ENCODE measurements around the gene SETBP1.

The SETBP1 gene

DNA sequence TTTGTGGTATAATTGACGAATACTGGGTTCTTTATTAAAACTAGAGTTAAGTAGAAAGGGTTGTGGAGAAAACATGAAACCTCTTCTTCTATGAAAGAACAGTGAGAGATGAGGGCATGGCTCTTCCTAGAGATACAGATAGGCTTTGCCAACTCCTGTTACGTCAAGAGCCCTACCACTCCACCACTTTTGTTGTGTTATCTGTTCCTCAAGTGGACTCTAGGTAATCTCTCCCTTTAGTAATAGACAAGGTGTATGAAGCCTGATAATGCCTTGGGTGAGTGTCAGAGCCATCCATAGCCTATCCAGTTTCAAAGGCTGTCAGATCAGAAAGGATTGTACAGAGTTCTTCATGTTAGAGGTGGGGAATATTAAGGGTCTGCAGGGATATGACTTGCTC, 176.4 kb downstream of the SETBP1 start:
- Histone ChIP-seq H3K4me3 (ENCODE audit: low read length) (no peak overlapping the region), H3K4me1 (ENCODE audit: control insufficient read depth, low read depth, low read length) (no peaks in the 10 kb centered on the region), H3K36me3 (ENCODE audit: control insufficient read depth, low read depth, low read length) (no peaks in the 10 kb centered on the region), H3K27ac (ENCODE audit: low read length) (no peak overlapping the region), H3K27me3 (ENCODE audit: control insufficient read depth, insufficient read depth, low read length) (no peaks in the 10 kb centered on the region), H3K9me3 (ENCODE audit: control insufficient read depth, low read depth, low read length) (no peaks in the 10 kb centered on the region), H3K9ac (ENCODE audit: low read length) (no peak overlapping the region)

DNA sequence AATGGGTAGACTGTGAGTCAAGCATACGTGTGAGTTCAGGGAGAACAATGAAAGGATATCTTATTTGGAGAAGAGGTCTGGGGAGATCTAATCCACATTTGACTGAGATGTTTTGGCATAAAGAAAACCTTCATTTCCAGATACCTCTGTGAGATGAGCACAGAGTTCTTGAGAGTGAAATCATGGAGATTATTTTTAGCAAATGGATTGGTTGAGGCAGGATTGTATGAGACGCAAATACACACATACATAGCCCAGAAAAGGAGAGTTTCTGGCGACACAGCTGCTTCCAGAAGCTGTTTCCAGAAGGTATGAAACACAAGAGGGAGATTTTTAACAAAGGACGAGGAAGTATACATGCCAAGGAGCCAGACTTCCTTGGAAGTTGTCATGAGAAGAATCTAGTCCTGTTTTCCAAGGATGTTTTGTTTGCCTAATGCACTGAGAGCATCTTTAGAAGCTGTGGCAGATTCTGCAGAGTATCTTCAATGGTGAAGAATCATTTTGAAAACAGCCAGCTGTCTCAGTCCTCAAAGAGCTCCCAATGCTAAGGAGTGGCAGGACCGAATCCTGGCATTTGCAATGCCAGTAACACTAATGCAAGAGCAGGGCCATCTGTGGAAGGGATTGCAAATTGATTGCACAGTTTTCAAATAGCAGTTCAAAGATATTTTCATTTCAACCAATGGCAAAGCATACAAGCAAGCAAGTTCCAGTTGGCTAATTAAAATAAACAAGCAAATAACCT, 177.2 kb downstream of the SETBP1 start:
- no peaks in the 10 kb centered on the region for H3K4me1 ChIP-seq (ENCODE audit: control insufficient read depth, low read depth, low read length)
- no peak overlapping the region for H3K27ac ChIP-seq (ENCODE audit: low read length)
- H3K9ac ChIP-seq (ENCODE audit: low read length), result no peak overlapping the region
- H3K27me3 ChIP-seq (ENCODE audit: control insufficient read depth, insufficient read depth, low read length), result no peaks in the 10 kb centered on the region
- H3K9me3 ChIP-seq (ENCODE audit: control insufficient read depth, low read depth, low read length), result no peaks in the 10 kb centered on the region
- no peak overlapping the region for H3K4me3 ChIP-seq (ENCODE audit: low read length)
- H3K36me3 ChIP-seq (ENCODE audit: control insufficient read depth, low read depth, low read length), result no peaks in the 10 kb centered on the region

DNA sequence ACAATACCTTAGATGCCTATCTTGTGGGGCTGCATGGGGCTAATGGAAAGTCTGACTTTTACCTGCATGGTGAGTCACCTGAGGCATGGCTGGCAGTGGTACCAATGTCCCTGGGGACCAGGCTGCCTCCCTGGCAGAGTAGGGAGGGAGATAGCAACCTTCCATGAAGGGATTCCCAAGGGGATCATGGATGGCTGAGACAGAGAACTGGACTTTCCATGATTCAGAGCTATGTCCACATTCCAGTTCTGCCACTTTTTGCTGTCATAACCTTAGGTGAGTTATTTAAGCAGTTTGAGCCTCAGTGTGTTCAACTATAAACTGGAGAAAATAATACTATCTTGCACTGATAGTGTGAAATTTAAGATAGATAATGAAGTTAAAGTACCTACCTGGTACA, 178.6 kb downstream of the SETBP1 start:
- no peaks in the 10 kb centered on the region for H3K27me3 ChIP-seq (ENCODE audit: control insufficient read depth, insufficient read depth, low read length)
- H3K36me3 ChIP-seq (ENCODE audit: control insufficient read depth, low read depth, low read length), result no peaks in the 10 kb centered on the region

DNA sequence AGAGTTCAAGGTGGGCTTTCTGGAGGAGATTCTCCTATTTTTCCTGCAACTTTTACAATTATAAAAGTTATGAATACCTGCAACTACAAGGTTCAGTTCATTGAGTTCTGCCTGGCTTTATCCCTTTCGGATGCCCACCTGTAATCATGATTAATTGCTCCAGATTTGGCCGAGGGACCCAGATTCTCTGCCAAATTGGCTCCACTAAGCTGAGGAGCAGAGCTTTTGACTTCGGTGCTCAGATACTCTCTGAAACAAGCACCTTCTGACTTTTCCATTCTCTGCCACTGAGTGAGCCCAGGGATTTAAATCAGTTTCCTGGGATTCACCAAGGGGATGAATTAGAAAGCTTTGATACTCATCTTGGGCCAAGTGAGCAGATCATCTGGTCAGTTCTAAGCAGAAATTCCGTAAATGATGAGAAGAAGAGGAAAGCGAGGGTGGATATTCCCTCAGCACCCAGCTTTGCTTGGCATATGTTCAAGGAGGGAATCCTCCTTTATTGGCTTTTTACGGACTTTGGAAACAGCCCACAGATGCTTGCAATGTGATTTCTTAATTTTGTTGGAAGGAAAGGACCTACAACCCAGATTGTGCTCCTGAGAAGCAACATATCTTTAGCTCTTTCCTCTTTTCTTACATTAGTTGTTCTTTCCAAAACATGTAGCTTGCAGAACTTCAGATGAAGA, 179.2 kb downstream of the SETBP1 start:
- H3K9me3 ChIP-seq (ENCODE audit: control insufficient read depth, low read depth, low read length), result no peaks in the 10 kb centered on the region
- H3K27ac ChIP-seq (ENCODE audit: low read length), result no peak overlapping the region
- no peaks in the 10 kb centered on the region for H3K27me3 ChIP-seq (ENCODE audit: control insufficient read depth, insufficient read depth, low read length)
- H3K4me1 ChIP-seq (ENCODE audit: control insufficient read depth, low read depth, low read length), result no peaks in the 10 kb centered on the region
- H3K36me3 ChIP-seq (ENCODE audit: control insufficient read depth, low read depth, low read length), result no peaks in the 10 kb centered on the region
- no peak overlapping the region for H3K9ac ChIP-seq (ENCODE audit: low read length)
- H3K4me3 ChIP-seq (ENCODE audit: low read length), result no peak overlapping the region

More for the DNA sequence above, 178.6 kb downstream of the SETBP1 start:
- Histone ChIP-seq H3K4me3 (ENCODE audit: low read length) (no peak overlapping the region), H3K4me1 (ENCODE audit: control insufficient read depth, low read depth, low read length) (no peaks in the 10 kb centered on the region), H3K27ac (ENCODE audit: low read length) (no peak overlapping the region), H3K9me3 (ENCODE audit: control insufficient read depth, low read depth, low read length) (no peaks in the 10 kb centered on the region), H3K9ac (ENCODE audit: low read length) (no peak overlapping the region)

- H3K36me3 ChIP-seq (ENCODE audit: control insufficient read depth, low read depth, low read length), result no peaks in the 10 kb centered on the region
- H3K9me3 ChIP-seq (ENCODE audit: control insufficient read depth, low read depth, low read length), result no peaks in the 10 kb centered on the region
- no peak overlapping the region for H3K27ac ChIP-seq (ENCODE audit: low read length)
- no peaks in the 10 kb centered on the region for H3K27me3 ChIP-seq (ENCODE audit: control insufficient read depth, insufficient read depth, low read length)
- H3K4me3 ChIP-seq (ENCODE audit: low read length), result no peak overlapping the region
- no peaks in the 10 kb centered on the region for H3K4me1 ChIP-seq (ENCODE audit: control insufficient read depth, low read depth, low read length)
- H3K9ac ChIP-seq (ENCODE audit: low read length), result no peak overlapping the region
Observed at GRCh38 chr18:44862112-44862511, 181.4 kb downstream of the SETBP1 start.

DNA sequence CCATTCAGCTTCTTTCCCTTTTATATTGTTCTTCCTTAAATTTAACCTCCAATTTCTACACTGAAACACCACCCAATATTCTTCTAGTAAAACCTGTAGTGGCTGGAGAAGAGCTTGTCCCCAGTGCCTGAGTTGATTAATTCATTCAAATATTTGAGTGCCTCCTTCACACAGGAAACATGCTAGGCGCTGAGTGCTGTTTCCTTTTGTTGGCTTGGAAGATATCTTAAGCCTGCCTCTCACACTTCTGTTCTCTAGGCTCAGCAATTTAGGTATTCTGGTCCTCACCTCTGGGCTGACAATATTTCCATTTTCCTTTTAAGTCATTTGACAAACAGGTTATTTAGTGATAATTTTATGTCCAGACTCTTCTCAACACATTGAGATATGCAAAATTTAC, 185.4 kb downstream of the SETBP1 start:
- Histone ChIP-seq H3K27ac (ENCODE audit: low read length) (no peak overlapping the region), H3K9ac (ENCODE audit: low read length) (no peak overlapping the region), H3K9me3 (ENCODE audit: control insufficient read depth, low read depth, low read length) (no peaks in the 10 kb centered on the region), H3K27me3 (ENCODE audit: control insufficient read depth, insufficient read depth, low read length) (no peaks in the 10 kb centered on the region), H3K4me3 (ENCODE audit: low read length) (no peak overlapping the region), H3K4me1 (ENCODE audit: control insufficient read depth, low read depth, low read length) (peaks cover 6% of the 10 kb centered on the region), H3K36me3 (ENCODE audit: control insufficient read depth, low read depth, low read length) (no peaks in the 10 kb centered on the region)

GRCh38 chr18:44869533-44869932, 188.8 kb downstream of the SETBP1 start:
- Histone ChIP-seq H3K27me3 (ENCODE audit: control insufficient read depth, insufficient read depth, low read length) (no peaks in the 10 kb centered on the region), H3K4me1 (ENCODE audit: control insufficient read depth, low read depth, low read length) (peaks cover 6% of the 10 kb centered on the region), H3K36me3 (ENCODE audit: control insufficient read depth, low read depth, low read length) (no peaks in the 10 kb centered on the region), H3K9ac (ENCODE audit: low read length) (no peak overlapping the region), H3K4me3 (ENCODE audit: low read length) (no peak overlapping the region), H3K9me3 (ENCODE audit: control insufficient read depth, low read depth, low read length) (no peaks in the 10 kb centered on the region), H3K27ac (ENCODE audit: low read length) (no peak overlapping the region)

DNA sequence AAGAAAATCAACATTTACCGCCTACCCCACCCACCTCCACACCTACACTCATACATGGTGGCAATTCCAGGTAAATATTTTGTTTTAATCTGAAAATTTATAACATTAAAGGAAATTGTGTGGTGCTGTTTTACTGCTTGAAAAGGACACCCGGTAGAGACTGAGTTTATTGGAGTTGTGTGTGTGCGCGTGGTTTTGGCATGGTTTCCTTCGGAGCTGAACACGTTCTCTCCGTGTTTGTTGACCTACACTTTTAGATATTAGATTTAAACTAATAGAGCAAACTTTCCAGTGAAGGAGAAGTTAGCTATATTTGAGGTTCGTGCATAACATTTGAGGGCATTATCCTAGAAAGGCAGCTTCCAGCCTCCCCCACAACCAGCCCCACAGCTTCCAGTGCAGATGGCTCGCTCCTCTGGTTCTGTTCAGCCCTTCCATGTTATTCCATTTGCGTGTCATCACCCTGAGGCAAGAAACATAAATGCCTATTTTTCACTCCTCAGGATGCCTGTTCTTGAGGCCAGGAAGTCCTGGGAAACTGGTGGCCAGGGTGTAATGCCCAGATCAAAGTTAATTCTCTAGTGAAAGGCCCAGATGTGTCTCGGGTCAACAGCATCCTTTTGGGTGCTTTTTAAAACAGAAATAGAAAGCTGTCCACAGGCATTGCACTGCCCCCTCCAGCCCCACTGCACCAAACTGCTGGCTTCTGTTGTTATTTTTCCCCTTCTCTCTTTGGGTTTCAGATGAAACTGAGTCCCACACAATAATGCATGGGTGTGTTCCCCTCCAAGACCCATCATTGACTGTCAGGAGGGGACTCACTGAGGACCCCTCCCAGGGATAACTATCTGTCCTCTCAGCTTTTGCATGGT, 190.2 kb downstream of the SETBP1 start:
- no peaks in the 10 kb centered on the region for H3K36me3 ChIP-seq (ENCODE audit: control insufficient read depth, low read depth, low read length)

DNA sequence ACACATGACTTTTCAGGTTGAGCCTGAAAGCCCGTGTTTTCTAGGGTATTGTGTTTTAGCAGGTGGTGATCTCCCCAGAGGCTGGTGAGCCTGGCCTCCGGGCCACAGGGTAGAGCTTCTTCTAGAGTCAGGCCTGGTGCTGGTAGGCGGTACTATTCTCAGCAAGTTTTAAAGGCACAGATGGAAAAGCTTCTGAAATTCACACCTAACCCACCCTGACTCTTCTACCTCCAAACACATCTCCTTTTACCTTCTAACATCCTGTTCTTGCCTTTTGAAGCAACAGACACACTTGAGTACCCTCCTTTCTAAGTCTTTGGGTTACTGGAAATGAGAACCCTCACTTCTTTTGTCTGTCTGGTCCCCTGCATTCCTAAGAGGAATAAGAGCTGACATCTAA, 191.1 kb downstream of the SETBP1 start:
- Histone ChIP-seq H3K4me1 (ENCODE audit: control insufficient read depth, low read depth, low read length) (peaks cover 6% of the 10 kb centered on the region), H3K9ac (ENCODE audit: low read length) (no peak overlapping the region), H3K27me3 (ENCODE audit: control insufficient read depth, insufficient read depth, low read length) (no peaks in the 10 kb centered on the region), H3K4me3 (ENCODE audit: low read length) (no peak overlapping the region), H3K27ac (ENCODE audit: low read length) (no peak overlapping the region), H3K36me3 (ENCODE audit: control insufficient read depth, low read depth, low read length) (no peaks in the 10 kb centered on the region), H3K9me3 (ENCODE audit: control insufficient read depth, low read depth, low read length) (no peaks in the 10 kb centered on the region)

More for the DNA sequence above, 190.2 kb downstream of the SETBP1 start:
- Histone ChIP-seq H3K27me3 (ENCODE audit: control insufficient read depth, insufficient read depth, low read length) (no peaks in the 10 kb centered on the region), H3K9ac (ENCODE audit: low read length) (no peak overlapping the region), H3K4me1 (ENCODE audit: control insufficient read depth, low read depth, low read length) (peaks cover 6% of the 10 kb centered on the region), H3K4me3 (ENCODE audit: low read length) (no peak overlapping the region), H3K27ac (ENCODE audit: low read length) (no peak overlapping the region), H3K9me3 (ENCODE audit: control insufficient read depth, low read depth, low read length) (no peaks in the 10 kb centered on the region)

DNA sequence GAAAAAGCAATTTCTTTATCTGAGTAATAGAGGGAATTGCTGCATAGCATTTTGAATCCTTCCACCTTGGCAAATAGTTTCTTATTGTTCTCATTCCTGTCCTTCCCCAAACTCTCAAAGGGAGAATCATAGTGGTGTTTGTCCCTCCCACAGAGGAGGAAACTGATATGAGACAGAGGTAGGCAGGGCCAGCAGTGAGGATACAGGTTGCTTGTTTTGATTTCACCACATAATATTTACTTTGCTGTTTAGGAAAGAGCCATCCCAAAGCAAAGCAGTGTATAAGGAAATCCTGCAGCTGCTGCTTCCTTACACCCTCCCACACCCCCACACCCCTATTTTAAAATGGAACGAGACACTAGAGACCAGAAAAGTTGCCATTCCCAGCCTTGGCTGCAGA, 195.3 kb downstream of the SETBP1 start:
- Histone ChIP-seq H3K9ac (ENCODE audit: low read length) (no peak overlapping the region), H3K4me3 (ENCODE audit: low read length) (no peak overlapping the region), H3K36me3 (ENCODE audit: control insufficient read depth, low read depth, low read length) (no peaks in the 10 kb centered on the region), H3K9me3 (ENCODE audit: control insufficient read depth, low read depth, low read length) (no peaks in the 10 kb centered on the region), H3K4me1 (ENCODE audit: control insufficient read depth, low read depth, low read length) (peaks cover under 1% of the 10 kb centered on the region), H3K27ac (ENCODE audit: low read length) (no peak overlapping the region), H3K27me3 (ENCODE audit: control insufficient read depth, insufficient read depth, low read length) (no peaks in the 10 kb centered on the region)

GRCh38 chr18:44876755-44877154, 196.1 kb downstream of the SETBP1 start:
- no peaks in the 10 kb centered on the region for H3K36me3 ChIP-seq (ENCODE audit: control insufficient read depth, low read depth, low read length)
- no peak overlapping the region for H3K4me3 ChIP-seq (ENCODE audit: low read length)
- H3K27ac ChIP-seq (ENCODE audit: low read length), result no peak overlapping the region
- no peaks in the 10 kb centered on the region for H3K27me3 ChIP-seq (ENCODE audit: control insufficient read depth, insufficient read depth, low read length)
- no peaks in the 10 kb centered on the region for H3K9me3 ChIP-seq (ENCODE audit: control insufficient read depth, low read depth, low read length)
- peaks cover 6% of the 10 kb centered on the region for H3K4me1 ChIP-seq (ENCODE audit: control insufficient read depth, low read depth, low read length)
- H3K9ac ChIP-seq (ENCODE audit: low read length), result no peak overlapping the region

Measured in iPS-18a (cell line).